ACC112 (cell line): ENCODE measurements around the gene PREX1.

Experiments used
- H2AFZ ChIP-seq: fragments of 200-600 bp; sonication (generic); one replicate; pipeline ENCODE4 v1.6.0; 2017; ENCODE audit warnings: antibody characterized with exemption, low read length; ENCODE audit not compliant: unreplicated experiment
- H3K27ac ChIP-seq: fragments of 200-600 bp; sonication (generic); 2 replicates; pipeline ENCODE4 v1.5.1; 2014; ENCODE audit warnings: low read depth, mild to moderate bottlenecking, antibody characterized with exemption, low read length, moderate library complexity
- H3K27me3 ChIP-seq: fragments of 200-600 bp; sonication (generic); 2 replicates; pipeline ENCODE4 v1.6.1; 2014; ENCODE audit warnings: mild to moderate bottlenecking, antibody characterized with exemption, low read length, moderate library complexity, mixed read lengths; ENCODE audit not compliant: insufficient read depth
- H3K36me3 ChIP-seq: fragments of 200-600 bp; sonication (generic); 2 replicates; pipeline ENCODE4 v1.6.1; 2016; ENCODE audit warnings: mild to moderate bottlenecking, antibody characterized with exemption, low read length, moderate library complexity, mixed read lengths; ENCODE audit not compliant: insufficient read depth
- H3K4me1 ChIP-seq: fragments of 200-600 bp; sonication (generic); one replicate; pipeline ENCODE4 v1.6.1; 2016; ENCODE audit warnings: low read length, mixed read lengths; ENCODE audit not compliant: insufficient read depth, unreplicated experiment, control insufficient read depth
- H3K4me3 ChIP-seq: fragments of 200-600 bp; sonication (generic); 2 replicates; pipeline ENCODE4 v1.5.1; 2014; ENCODE audit warnings: mild to moderate bottlenecking, low read depth, low read length
- H3K79me2 ChIP-seq: fragments of 200-600 bp; sonication (generic); one replicate; pipeline ENCODE4 v1.6.0; 2016; ENCODE audit warnings: low read length; ENCODE audit not compliant: control insufficient read depth, unreplicated experiment, insufficient read depth

Gene PREX1

GRCh38 chr20:48625136-48625900, 202.5 kb downstream of the PREX1 start:
- Histone ChIP-seq H3K79me2 (no peaks in the 10 kb centered on the region), H2AFZ (no peak overlapping the region), H3K27ac (no peak overlapping the region), H3K27me3 (no peaks in the 10 kb centered on the region), H3K4me3 (no peak overlapping the region), H3K36me3 (no peaks in the 10 kb centered on the region), H3K4me1 (peaks cover 8% of the 10 kb centered on the region)

- Histone ChIP-seq H2AFZ (no peak overlapping the region), H3K27me3 (no peaks in the 10 kb centered on the region; the same call in 1 of the 2 replicates), H3K27ac (no peak overlapping the region), H3K4me3 (no peak overlapping the region), H3K4me1 (peaks cover 8% of the 10 kb centered on the region), H3K79me2 (no peaks in the 10 kb centered on the region), H3K36me3 (no peaks in the 10 kb centered on the region)
Measured at GRCh38 chr20:48624315-48625020, 203.3 kb downstream of the PREX1 start.

GRCh38 chr20:48623906-48624265, 203.9 kb downstream of the PREX1 start:
- no peaks in the 10 kb centered on the region; the same call in 1 of the 2 replicates for H3K27me3 ChIP-seq
- no peaks in the 10 kb centered on the region for H3K79me2 ChIP-seq
- peaks cover 8% of the 10 kb centered on the region for H3K4me1 ChIP-seq
- no peak overlapping the region for H3K4me3 ChIP-seq
- H3K27ac ChIP-seq: no peak overlapping the region
- H3K36me3 ChIP-seq: no peaks in the 10 kb centered on the region
- no peak overlapping the region for H2AFZ ChIP-seq

- peaks cover 8% of the 10 kb centered on the region for H3K4me1 ChIP-seq
- H3K79me2 ChIP-seq: no peaks in the 10 kb centered on the region
- H3K27ac ChIP-seq: no peak overlapping the region
- H3K27me3 ChIP-seq: no peaks in the 10 kb centered on the region; the same call in 1 of the 2 replicates
- no peak overlapping the region for H3K4me3 ChIP-seq
- no peak overlapping the region for H2AFZ ChIP-seq
- H3K36me3 ChIP-seq: no peaks in the 10 kb centered on the region
Measured at GRCh38 chr20:48623176-48623905, 204.5 kb downstream of the PREX1 start.

- H3K27ac ChIP-seq: no peak overlapping the region
- no peaks in the 10 kb centered on the region for H3K79me2 ChIP-seq
- no peaks in the 10 kb centered on the region for H3K36me3 ChIP-seq
- H3K4me1 ChIP-seq: peaks cover 8% of the 10 kb centered on the region
- H3K27me3 ChIP-seq: no peaks in the 10 kb centered on the region; the same call in 1 of the 2 replicates
- H2AFZ ChIP-seq: no peak overlapping the region
- no peak overlapping the region for H3K4me3 ChIP-seq
Measured at GRCh38 chr20:48622421-48622820, 205.4 kb downstream of the PREX1 start.

- peaks cover 8% of the 10 kb centered on the region for H3K4me1 ChIP-seq
- no peak overlapping the region for H3K27ac ChIP-seq
- H3K4me3 ChIP-seq: peak overlapping the region; percentile 63; the same call in 1 of the 2 replicates
Measured at GRCh38 chr20:48621376-48622078, 206.3 kb downstream of the PREX1 start.

GRCh38 chr20:48620507-48621375, 207.1 kb downstream of the PREX1 start:
- no peaks in the 10 kb centered on the region; the same call in 1 of the 2 replicates for H3K27me3 ChIP-seq
- no peaks in the 10 kb centered on the region for H3K79me2 ChIP-seq
- H2AFZ ChIP-seq: no peak overlapping the region
- no peak overlapping the region for H3K27ac ChIP-seq
- peaks cover 8% of the 10 kb centered on the region for H3K4me1 ChIP-seq
- H3K4me3 ChIP-seq: peak overlapping the region; percentile 63
- H3K36me3 ChIP-seq: no peaks in the 10 kb centered on the region

More at GRCh38 chr20:48621376-48622078, 206.3 kb downstream of the PREX1 start:
- Histone ChIP-seq H3K79me2 (no peaks in the 10 kb centered on the region), H3K27me3 (no peaks in the 10 kb centered on the region; the same call in 1 of the 2 replicates), H2AFZ (no peak overlapping the region), H3K36me3 (no peaks in the 10 kb centered on the region)

- H3K4me3 ChIP-seq: no peak overlapping the region
- H3K27me3 ChIP-seq: no peaks in the 10 kb centered on the region; the same call in 1 of the 2 replicates
- peaks cover 8% of the 10 kb centered on the region for H3K4me1 ChIP-seq
- no peaks in the 10 kb centered on the region for H3K36me3 ChIP-seq
- no peak overlapping the region for H2AFZ ChIP-seq
- no peaks in the 10 kb centered on the region for H3K79me2 ChIP-seq
- H3K27ac ChIP-seq: no peak overlapping the region
Measured at GRCh38 chr20:48620154-48620506, 207.7 kb downstream of the PREX1 start.

- Histone ChIP-seq H3K27ac (no peak overlapping the region), H3K4me1 (peaks cover 8% of the 10 kb centered on the region), H3K36me3 (no peaks in the 10 kb centered on the region), H2AFZ (no peak overlapping the region), H3K27me3 (no peaks in the 10 kb centered on the region; the same call in 1 of the 2 replicates), H3K4me3 (no peak overlapping the region), H3K79me2 (no peaks in the 10 kb centered on the region)
Measured at GRCh38 chr20:48619126-48620101, 208.4 kb downstream of the PREX1 start.
